OCI-LY7 (cell line): ENCODE results near the gene KRTAP10-9.

ENCODE experiments used
- CTCF ChIP-seq: fragments of 200-600 bp; sonication (generic); conservative IDR thresholded peaks from 2 replicates; pipeline ENCODE4 v1.5.1; 2014; ENCODE audit warnings: mild to moderate bottlenecking, antibody characterized with exemption, low read length, moderate library complexity, mixed read lengths
- EZH2phosphoT487 ChIP-seq: fragments of 200-600 bp; sonication (generic); IDR thresholded peaks from 2 replicates; pipeline ENCODE4 v1.6.1; 2018; ENCODE audit warnings: low read depth, borderline replicate concordance, mild to moderate bottlenecking, mixed run types, antibody characterized with exemption, low read length, moderate library complexity, mixed read lengths

- TF ChIP-seq CTCF: no peak
- no peak for TF ChIP-seq EZH2phosphoT487
Measured at GRCh38 chr21:44611551-44611950, 15.3 kb upstream of the KRTAP10-9 start.
